Fibroblast of lung (primary cell): ENCODE measurements around the gene SNRPA1. TPM values are rescaled to one million over a fixed set of nuclear protein-coding genes. Genes with fewer than 3 reads are reported as not detected.

ENCODE experiments used
- DNase-seq, 2 donors: peaks; one replicate each; pipeline versions ENCODE4 v3.0.0 to v3.0.0-alpha.2; 2010; ENCODE audit warnings: low read depth in 2 of 2
- H2AFZ ChIP-seq: 2 replicates; pipeline ENCODE4 v1.5.1; 2012; ENCODE audit warnings: low read length, control low read depth, inconsistent platforms
- H3K27ac ChIP-seq: 2 replicates; pipeline ENCODE4 v1.5.1; 2011; ENCODE audit warnings: low read length, control low read depth; ENCODE audit not compliant: insufficient read depth
- H3K27me3 ChIP-seq: 2 replicates; pipeline ENCODE4 v1.5.1; 2011; ENCODE audit warnings: mild to moderate bottlenecking, low read length; ENCODE audit not compliant: control insufficient read depth, insufficient read depth
- H3K36me3 ChIP-seq: 2 replicates; pipeline ENCODE4 v1.5.1; 2011; ENCODE audit warnings: low read length; ENCODE audit not compliant: control insufficient read depth, insufficient read depth
- H3K4me1 ChIP-seq: 2 replicates; pipeline ENCODE4 v1.5.1; 2011; ENCODE audit warnings: low read length; ENCODE audit not compliant: control insufficient read depth, insufficient read depth; ENCODE audit errors: extremely low read depth
- H3K4me2 ChIP-seq: 2 replicates; pipeline ENCODE4 v1.5.1; 2011; ENCODE audit warnings: low read length, control low read depth; ENCODE audit not compliant: insufficient read depth; ENCODE audit errors: extremely low read depth
- H3K4me3 ChIP-seq, 4 experiments: fragments of 200-600 bp in 1 of 4; sonication (generic) in 1 of 4; replicated peaks in 1 of 4; 2 replicates each; pipeline ENCODE4 v1.5.1; 2011 to 2016; ENCODE audit warnings: low read length in 4 of 4, low read depth in 3 of 4, mild to moderate bottlenecking in 3 of 4, control low read depth in 2 of 4, inconsistent platforms in 1 of 4, mixed read lengths in 1 of 4; ENCODE audit not compliant: insufficient read depth in 1 of 4; ENCODE audit errors: control extremely low read depth in 1 of 4
- H3K79me2 ChIP-seq: 2 replicates; pipeline ENCODE4 v1.5.1; 2012; ENCODE audit warnings: mild to moderate bottlenecking, low read length, inconsistent platforms; ENCODE audit not compliant: control insufficient read depth, insufficient read depth
- H3K9ac ChIP-seq: 2 replicates; pipeline ENCODE4 v1.5.1; 2011; ENCODE audit warnings: mild to moderate bottlenecking, low read length, control low read depth; ENCODE audit not compliant: insufficient read depth
- H3K9me3 ChIP-seq: 2 replicates; pipeline ENCODE4 v1.5.1; 2012; ENCODE audit warnings: low read depth, low read length; ENCODE audit not compliant: control insufficient read depth, insufficient read depth
- H4K20me1 ChIP-seq: 2 replicates; pipeline ENCODE4 v1.5.1; 2011; ENCODE audit warnings: low read length; ENCODE audit not compliant: control insufficient read depth, insufficient read depth; ENCODE audit errors: extremely low read depth
- EZH2 ChIP-seq: IDR thresholded peaks from 2 replicates; pipeline ENCODE4 v1.5.1; 2012; ENCODE audit warnings: low read length, control low read depth, mild to moderate bottlenecking; ENCODE audit errors: missing control alignments
- polyA plus RNA-seq, 2 donors: library from polyadenylated mRNA; depleted of rRNA in 1 of 2; stranded (reverse) in 1 of 2; unstranded in 1 of 2; fragments of >200 nt; gene quantifications; 2 replicates each; pipeline ENCODE4 v1.2.1, GENCODE V29; 2011 to 2012; ENCODE audit warnings: missing spikeins in 1 of 2
- total RNA-seq: library from RNA; depleted of rRNA; stranded (reverse); fragments of >200 nt; gene quantifications from 2 replicates; pipeline ENCODE4 v1.2.1, GENCODE V29; 2014
- TF ChIP-seq, protein P1 (sequence below), 2 donors: IDR thresholded peaks in 1 of 2; conservative IDR thresholded peaks in 1 of 2; 1 replicate in 1 of 2; 2 replicates in 1 of 2; pipeline ENCODE4 v1.5.1; 2011 to 2012; ENCODE audit warnings: low read length in 2 of 2, control low read depth in 1 of 2, inconsistent platforms in 1 of 2, low read depth in 1 of 2, mild to moderate bottlenecking in 1 of 2

SNRPA1 gene
- total and polyA plus RNA-seq, 2 donors (not counting 1 experiment from before 2014, with no cell fraction given), result 12.9 to 90.3 TPM

GRCh38 chr15:101286471-101287114 is 8.5 kb downstream of the SNRPA1 start:
- no peaks in the 10 kb centered on the region for H3K4me1 ChIP-seq
- H3K27me3 ChIP-seq, result no peaks in the 10 kb centered on the region
- no peaks in the 10 kb centered on the region for H3K9me3 ChIP-seq
- H3K27ac ChIP-seq, result no peak overlapping the region
- H3K4me3 ChIP-seq, result no peak overlapping the region
- no peaks in the 10 kb centered on the region for H4K20me1 ChIP-seq
- no peak for TF ChIP-seq EZH2
- TF ChIP-seq, protein P1, sequence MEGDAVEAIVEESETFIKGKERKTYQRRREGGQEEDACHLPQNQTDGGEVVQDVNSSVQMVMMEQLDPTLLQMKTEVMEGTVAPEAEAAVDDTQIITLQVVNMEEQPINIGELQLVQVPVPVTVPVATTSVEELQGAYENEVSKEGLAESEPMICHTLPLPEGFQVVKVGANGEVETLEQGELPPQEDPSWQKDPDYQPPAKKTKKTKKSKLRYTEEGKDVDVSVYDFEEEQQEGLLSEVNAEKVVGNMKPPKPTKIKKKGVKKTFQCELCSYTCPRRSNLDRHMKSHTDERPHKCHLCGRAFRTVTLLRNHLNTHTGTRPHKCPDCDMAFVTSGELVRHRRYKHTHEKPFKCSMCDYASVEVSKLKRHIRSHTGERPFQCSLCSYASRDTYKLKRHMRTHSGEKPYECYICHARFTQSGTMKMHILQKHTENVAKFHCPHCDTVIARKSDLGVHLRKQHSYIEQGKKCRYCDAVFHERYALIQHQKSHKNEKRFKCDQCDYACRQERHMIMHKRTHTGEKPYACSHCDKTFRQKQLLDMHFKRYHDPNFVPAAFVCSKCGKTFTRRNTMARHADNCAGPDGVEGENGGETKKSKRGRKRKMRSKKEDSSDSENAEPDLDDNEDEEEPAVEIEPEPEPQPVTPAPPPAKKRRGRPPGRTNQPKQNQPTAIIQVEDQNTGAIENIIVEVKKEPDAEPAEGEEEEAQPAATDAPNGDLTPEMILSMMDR (conservative IDR thresholded peaks at IDR 0.05 in 1 of 2, IDR thresholded peaks at IDR 0.05 in 1 of 2; ENCODE audit: low read depth in 1 of 2, low read length in 2 of 2), result no peak
- no peak overlapping the region for H3K4me2 ChIP-seq
- H2AFZ ChIP-seq, result no peak overlapping the region
- peaks cover 7% of the 10 kb centered on the region for H3K36me3 ChIP-seq
- H3K79me2 ChIP-seq, result peaks cover 33% of the 10 kb centered on the region
- no peak for DNase-seq
- no peak overlapping the region for H3K9ac ChIP-seq

DNA sequence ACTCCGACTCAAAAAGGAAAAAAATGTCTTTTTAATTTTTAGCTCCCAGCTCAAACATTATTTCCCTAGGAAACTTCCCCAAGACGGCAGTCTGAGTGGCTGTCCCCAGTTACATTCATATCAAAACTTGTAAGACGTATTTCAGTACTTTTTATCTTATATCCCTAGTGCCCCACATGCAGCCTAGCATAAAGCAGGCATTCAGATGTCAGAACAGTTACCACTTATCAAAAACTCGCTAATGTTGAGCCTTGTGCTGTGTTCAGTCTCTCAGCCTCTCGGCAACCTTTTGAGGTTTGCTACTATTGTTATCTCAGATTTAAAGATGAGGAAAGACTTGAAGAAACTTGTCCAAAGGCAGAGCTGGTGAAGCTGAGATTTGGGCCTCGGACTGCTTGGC is 11.1 kb downstream of the SNRPA1 start:
- Histone ChIP-seq H3K27ac (no peak overlapping the region), H3K4me3 (no peak overlapping the region), H3K36me3 (peaks cover 9% of the 10 kb centered on the region), H3K79me2 (peaks cover 10% of the 10 kb centered on the region), H3K27me3 (no peaks in the 10 kb centered on the region), H3K9me3 (no peaks in the 10 kb centered on the region), H3K9ac (no peak overlapping the region), H2AFZ (no peak overlapping the region), H3K4me2 (no peak overlapping the region), H4K20me1 (no peaks in the 10 kb centered on the region), H3K4me1 (no peaks in the 10 kb centered on the region)
- TF ChIP-seq EZH2, result no peak
- TF ChIP-seq, protein P1 (conservative IDR thresholded peaks at IDR 0.05 in 1 of 2, IDR thresholded peaks at IDR 0.05 in 1 of 2; ENCODE audit: low read depth in 1 of 2, low read length in 2 of 2), result no peak
- DNase-seq, result no peak

DNA sequence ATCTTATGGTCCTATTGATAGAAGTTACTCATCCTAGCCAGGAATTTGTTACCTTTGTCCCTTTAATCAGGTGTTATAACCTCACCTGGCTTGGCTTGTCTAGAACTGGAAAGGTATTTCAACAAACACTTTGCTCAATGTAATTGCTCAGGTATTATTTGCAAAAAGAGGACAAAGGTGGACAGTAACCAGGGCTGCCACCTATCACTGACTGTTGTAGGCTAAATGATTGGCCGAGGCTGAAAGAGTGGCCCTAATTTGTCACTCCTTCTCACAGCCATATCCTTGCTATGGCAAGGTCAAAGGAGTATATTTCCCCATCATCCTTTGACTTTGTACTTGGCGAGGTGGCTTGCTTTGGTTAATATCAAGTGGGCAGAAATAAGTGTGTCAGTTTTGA is 15.0 kb downstream of the SNRPA1 start:
- no peak for DNase-seq
- no peak overlapping the region for H2AFZ ChIP-seq

More for the DNA sequence above, 15.0 kb downstream of the SNRPA1 start:
- peaks cover 3% of the 10 kb centered on the region for H3K4me1 ChIP-seq
- no peaks in the 10 kb centered on the region for H4K20me1 ChIP-seq
- no peak overlapping the region for H3K9ac ChIP-seq
- no peaks in the 10 kb centered on the region for H3K27me3 ChIP-seq
- no peak overlapping the region for H3K4me2 ChIP-seq
- TF ChIP-seq, protein P1 (conservative IDR thresholded peaks at IDR 0.05 in 1 of 2, IDR thresholded peaks at IDR 0.05 in 1 of 2; ENCODE audit: low read depth in 1 of 2, low read length in 2 of 2), result no peak
- no peak for TF ChIP-seq EZH2
- no peak overlapping the region for H3K27ac ChIP-seq
- H3K79me2 ChIP-seq, result peaks cover 19% of the 10 kb centered on the region
- no peaks in the 10 kb centered on the region for H3K9me3 ChIP-seq
- no peak overlapping the region for H3K4me3 ChIP-seq
- peaks cover 8% of the 10 kb centered on the region for H3K36me3 ChIP-seq
